IMR-90 (cell line): ENCODE data around the gene ZSCAN12. TPM values are rescaled to one million over a fixed set of nuclear protein-coding genes. Genes with fewer than 3 reads are reported as not detected.

Source experiments
- ATAC-seq: fragments of 200-7000 bp; cut with Tn5 transposase; 2 replicates; pipeline ENCODE4 v1.9.1; 2020; ENCODE audit warnings: low read depth, mild to moderate bottlenecking, moderate library complexity
- BruUV-seq: library from RNA; stranded (reverse); fragments of 400-500 nt; replicated peaks from 2 replicates; lab custom pipeline; 2021; lab: Mats Ljungman, UMichigan
- CTCF ChIA-PET: fragments of 300-600 bp; formaldehyde crosslinking; extraction: SDS; loops from one replicate; lab custom pipeline; 2021; ENCODE audit warnings: antibody characterized with exemption; lab: Yijun Ruan, JAX
- POLR2A ChIA-PET: fragments of 300-600 bp; sonication (Branson Sonifier 250); formaldehyde crosslinking; loops from one replicate; lab custom pipeline; 2022; ENCODE audit warnings: antibody characterized with exemption; ENCODE audit not compliant: unreplicated experiment; lab: Charles Lee
- DNase-seq: peaks from one replicate; pipeline ENCODE4 v3.0.0; 2013
- H2AFZ ChIP-seq: replicated peaks from 2 replicates; pipeline ENCODE3; 2013; ENCODE audit warnings: low read length, mild to moderate bottlenecking; ENCODE audit not compliant: poor library complexity
- H2AK5ac ChIP-seq: 2 replicates; pipeline ENCODE4 v1.6.1; 2013; ENCODE audit warnings: low read depth, low read length, inconsistent platforms
- H2AK9ac ChIP-seq: replicated peaks from 2 replicates; pipeline ENCODE3; 2013; ENCODE audit warnings: mild to moderate bottlenecking, low read depth, low read length, moderate library complexity; ENCODE audit not compliant: poor library complexity
- H2BK120ac ChIP-seq: 2 replicates; pipeline ENCODE4 v1.6.1; 2013; ENCODE audit warnings: low read depth, low read length, inconsistent platforms
- H2BK15ac ChIP-seq: 3 replicates; pipeline ENCODE4 v1.6.1; 2013; ENCODE audit warnings: low read depth, low read length, inconsistent platforms
- H2BK20ac ChIP-seq: 2 replicates; pipeline ENCODE4 v1.6.1; 2013; ENCODE audit warnings: low read depth, mild to moderate bottlenecking, inconsistent platforms, low read length, moderate library complexity
- H2BK5ac ChIP-seq: 2 replicates; pipeline ENCODE4 v1.6.1; 2013; ENCODE audit warnings: mild to moderate bottlenecking, low read depth, low read length, inconsistent platforms; ENCODE audit not compliant: poor library complexity, severe bottlenecking
- H3K14ac ChIP-seq: replicated peaks from 2 replicates; pipeline ENCODE4 v1.6.1; 2013; ENCODE audit warnings: low read depth, low read length, inconsistent platforms
- H3K18ac ChIP-seq: 2 replicates; pipeline ENCODE4 v1.6.1; 2013; ENCODE audit warnings: low read depth, low read length, control low read depth
- H3K23ac ChIP-seq: 2 replicates; pipeline ENCODE4 v1.6.1; 2013; ENCODE audit warnings: low read depth, low read length, inconsistent platforms
- H3K27ac ChIP-seq: 2 replicates; pipeline ENCODE4 v1.5.1; 2013; ENCODE audit warnings: mild to moderate bottlenecking, control low read depth, low read length; ENCODE audit not compliant: insufficient read depth
- H3K27me3 ChIP-seq: 2 replicates; pipeline ENCODE4 v1.6.1; 2013; ENCODE audit warnings: low read length; ENCODE audit not compliant: control insufficient read depth, insufficient read depth
- H3K36me3 ChIP-seq: 2 replicates; pipeline ENCODE4 v1.6.1; 2013; ENCODE audit warnings: low read length, mixed read lengths; ENCODE audit not compliant: control insufficient read depth, insufficient read depth
- H3K4ac ChIP-seq: 2 replicates; pipeline ENCODE4 v1.6.1; 2013; ENCODE audit warnings: low read depth, low read length, inconsistent platforms
- H3K4me1 ChIP-seq: 2 replicates; pipeline ENCODE4 v1.6.1; 2013; ENCODE audit warnings: low read length, mixed read lengths; ENCODE audit not compliant: control insufficient read depth, insufficient read depth
- H3K4me2 ChIP-seq: 2 replicates; pipeline ENCODE4 v1.6.1; 2013; ENCODE audit warnings: low read depth, mild to moderate bottlenecking, control low read depth, low read length, moderate library complexity
- H3K4me3 ChIP-seq: 2 replicates; pipeline ENCODE4 v1.5.1; 2013; ENCODE audit warnings: low read depth, mild to moderate bottlenecking, control low read depth, low read length, moderate library complexity; ENCODE audit not compliant: insufficient read depth
- H3K56ac ChIP-seq: 2 replicates; pipeline ENCODE4 v1.6.1; 2013; ENCODE audit warnings: low read length, inconsistent platforms; ENCODE audit not compliant: insufficient read depth; ENCODE audit errors: extremely low read depth
- H3K79me1 ChIP-seq, 2 experiments: 2 replicates each; pipeline ENCODE4 v1.6.1; 2013; ENCODE audit warnings: low read length in 2 of 2, inconsistent platforms in 1 of 2, low read depth in 1 of 2
- H3K9ac ChIP-seq: 2 replicates; pipeline ENCODE4 v1.6.1; 2013; ENCODE audit warnings: low read depth, low read length, control low read depth
- H3K9me1 ChIP-seq: 2 replicates; pipeline ENCODE4 v1.6.1; 2013; ENCODE audit warnings: low read length, inconsistent platforms; ENCODE audit not compliant: insufficient read depth
- H3K9me3 ChIP-seq: 2 replicates; pipeline ENCODE4 v1.6.1; 2013; ENCODE audit warnings: low read length; ENCODE audit not compliant: control insufficient read depth, insufficient read depth
- H4K20me1 ChIP-seq: 2 replicates; pipeline ENCODE4 v1.6.1; 2013; ENCODE audit warnings: low read length, inconsistent platforms; ENCODE audit not compliant: insufficient read depth
- H4K5ac ChIP-seq: 2 replicates; pipeline ENCODE4 v1.6.1; 2013; ENCODE audit warnings: mild to moderate bottlenecking, low read depth, low read length, control low read depth
- H4K8ac ChIP-seq, 2 experiments: 2 replicates each; pipeline ENCODE4 v1.6.1; 2013; ENCODE audit warnings: low read depth in 2 of 2, low read length in 2 of 2, control low read depth in 1 of 2, inconsistent platforms in 1 of 2
- H4K91ac ChIP-seq: 2 replicates; pipeline ENCODE4 v1.6.1; 2013; ENCODE audit warnings: low read depth, low read length, inconsistent platforms; ENCODE audit not compliant: insufficient read depth
- BHLHE40 ChIP-seq: fragments of 150-350 bp; IDR thresholded peaks from 2 replicates; pipeline ENCODE4 v1.6.1; 2016; ENCODE audit warnings: mild to moderate bottlenecking, low read depth, low read length
- CHD1 ChIP-seq: IDR thresholded peaks from 2 replicates; pipeline ENCODE4 v1.6.1; 2012; ENCODE audit warnings: low read depth, low read length, improper control_type of control experiment
- MAFK ChIP-seq: IDR thresholded peaks from 2 replicates; pipeline ENCODE4 v1.6.1; 2012; ENCODE audit warnings: low read depth, low read length, improper control_type of control experiment
- MAZ ChIP-seq: IDR thresholded peaks from 2 replicates; pipeline ENCODE4 v1.6.1; 2012; ENCODE audit warnings: low read depth, mild to moderate bottlenecking, low read length, improper control_type of control experiment, moderate library complexity, borderline replicate concordance
- POLR2A ChIP-seq: IDR thresholded peaks from 2 replicates; pipeline ENCODE4 v1.6.1; 2012; ENCODE audit warnings: mild to moderate bottlenecking, low read depth, low read length
- RAD21 ChIP-seq: IDR thresholded peaks from 2 replicates; pipeline ENCODE4 v1.6.1; 2012; ENCODE audit warnings: low read length, improper control_type of control experiment
- SMC3 ChIP-seq: fragments of 150-350 bp; IDR thresholded peaks from 2 replicates; pipeline ENCODE4 v1.6.1; 2016; ENCODE audit warnings: low read depth, mild to moderate bottlenecking, antibody characterized with exemption, low read length, moderate library complexity
- WGBS, 2 experiments: methylation state at CpG; one replicate each; pipeline versions ENCODE4 v1.1.5 to v1.1.7; 2013; ENCODE audit warnings: missing lambda C conversion rate in 2 of 2; ENCODE audit not compliant: insufficient read length in 1 of 2; ENCODE audit errors: extremely low coverage in 2 of 2; 5-methylcytosine and 5-hydroxymethylcytosine counted together
- dilution Hi-C: fragments of 300-500 bp; cut with HindIII; formaldehyde crosslinking; loops from one replicate; pipeline ENCODE4 v1.14.3; 2018; ENCODE audit warnings: low sequenced_read_pairs; ENCODE audit not compliant: unreplicated experiment
- in situ Hi-C: fragments of 300-500 bp; cut with MboI; formaldehyde crosslinking; loops from 3 replicates; pipeline ENCODE4 v1.14.3; 2019; ENCODE audit warnings: low sequenced_read_pairs, inconsistent platforms, mixed read lengths
- intact Hi-C: fragments of 100-400 bp; cut with micrococcal nuclease; formaldehyde crosslinking; loops from 2 replicates; pipeline ENCODE4 v1.10.0; 2022
- polyA plus RNA-seq, 3 experiments: library from polyadenylated mRNA; depleted of rRNA; stranded (reverse); fragments of >200 nt; gene quantifications; 2 replicates each; pipeline ENCODE4 v1.2.3, GENCODE V29; 2012; ENCODE audit warnings: low replicate concordance in 1 of 3
- total RNA-seq: library from RNA; depleted of rRNA; stranded (reverse); fragments of >200 nt; gene quantifications from 2 replicates; pipeline ENCODE4 v1.2.3, GENCODE V29; 2012

ZSCAN12 gene
- total and polyA plus RNA-seq, 2 of the 4 experiments (the other 2 are of a cell fraction) = 2.0 to 6.5 TPM

- Histone ChIP-seq H3K27me3 (peaks cover 15% of the 10 kb centered on the region), H3K4me2 (peak within 1 kb of the TSS; percentile 98), H3K36me3 (no peaks in the 10 kb centered on the region), H3K9me3 (no peaks in the 10 kb centered on the region), H3K56ac (peak within 1 kb of the TSS; percentile 93), H4K91ac (peak within 1 kb of the TSS; percentile 79), H3K23ac (peak within 1 kb of the TSS; percentile 95), H3K9ac (peak within 1 kb of the TSS; percentile 99), H3K79me1 (peaks cover 26 to 38% of the 10 kb centered on the region in 2 experiments), H3K4me3 (peak within 1 kb of the TSS; percentile 99), H4K20me1 (no peaks in the 10 kb centered on the region), H3K9me1 (peaks cover 8% of the 10 kb centered on the region; the same call in 1 of the 2 replicates), H4K5ac (peak within 1 kb of the TSS; percentile 94), H2BK120ac (peak within 1 kb of the TSS; percentile 83), H2BK20ac (no peak within 1 kb of the TSS), H3K4ac (peak within 1 kb of the TSS; percentile 93), H3K27ac (peak within 1 kb of the TSS; percentile 96), H2AK9ac (peak within 1 kb of the TSS; percentile 98), H2BK5ac (peak within 1 kb of the TSS; percentile 83), H2AK5ac (peak within 1 kb of the TSS; percentile 88), H2BK15ac (0 out of 3 replicates have a peak within 1 kb of the TSS, but pooled peaks have one; percentile 12), H4K8ac (peak within 1 kb of the TSS; percentile 90 to 97), H2AFZ (peak within 1 kb of the TSS; percentile 100), H3K4me1 (peaks cover 5% of the 10 kb centered on the region), H3K18ac (peak within 1 kb of the TSS; percentile 78), H3K14ac (peak within 1 kb of the TSS; percentile 96)
- WGBS, 2 experiments = 0% methylated on average over 4 of the region's 30 CpGs; no CpG with 5 or more reads in 1 of the 2 experiments
- TF ChIP-seq CHD1 = no peak
- TF ChIP-seq MAFK = no peak
- TF ChIP-seq POLR2A = no peak
- TF ChIP-seq RAD21 = no peak; the same call in 1 of the 2 replicates
- TF ChIP-seq BHLHE40 = no peak
- TF ChIP-seq MAZ = peak; percentile 26; the same call in 1 of the 2 replicates
- TF ChIP-seq SMC3 = no peak
- ATAC-seq = peak; percentile 100
- in situ Hi-C loops (no loop called here), dilution Hi-C loops (no loop called here), intact Hi-C loops (loop anchor here (1.0 kb wide), 1 partner anchor 14 kb away; the partner anchor contains the start of gene ZSCAN31)
- peak; percentile 73 for DNase-seq
- BruUV-seq = TSS peak; percentile 48
- ChIA-PET POLR2A (interaction anchor here (0.6 kb wide), 1 partner anchor 98 kb away, joined by 3 read pairs; the partner anchor contains the start of gene ZKSCAN4), CTCF (interaction anchor here (1.0 kb wide), 1 partner anchor 33 kb away, joined by 3 read pairs; no protein-coding TSS in a partner anchor)
These were observed 49.4 kb downstream of the ZSCAN12 start, which contains the start of gene ZKSCAN3 for GRCh38 chr6:28349892-28350737. Gene ZKSCAN3, plus strand, starts transcription at chr6:28349947. Its CDS starts 9,640 bp downstream, at chr6:28359587.
